ENCODE measurements around the gene ABTB2. TPM values are rescaled to one million over a fixed set of nuclear protein-coding genes. Genes with fewer than 3 reads are reported as not detected.
A peak's percentile ranks its signal among the peaks of the same experiment; 100 is the strongest.

The ABTB2 gene
- total RNA-seq, 1 donor from 2014 or later: 24.7 TPM

DNA sequence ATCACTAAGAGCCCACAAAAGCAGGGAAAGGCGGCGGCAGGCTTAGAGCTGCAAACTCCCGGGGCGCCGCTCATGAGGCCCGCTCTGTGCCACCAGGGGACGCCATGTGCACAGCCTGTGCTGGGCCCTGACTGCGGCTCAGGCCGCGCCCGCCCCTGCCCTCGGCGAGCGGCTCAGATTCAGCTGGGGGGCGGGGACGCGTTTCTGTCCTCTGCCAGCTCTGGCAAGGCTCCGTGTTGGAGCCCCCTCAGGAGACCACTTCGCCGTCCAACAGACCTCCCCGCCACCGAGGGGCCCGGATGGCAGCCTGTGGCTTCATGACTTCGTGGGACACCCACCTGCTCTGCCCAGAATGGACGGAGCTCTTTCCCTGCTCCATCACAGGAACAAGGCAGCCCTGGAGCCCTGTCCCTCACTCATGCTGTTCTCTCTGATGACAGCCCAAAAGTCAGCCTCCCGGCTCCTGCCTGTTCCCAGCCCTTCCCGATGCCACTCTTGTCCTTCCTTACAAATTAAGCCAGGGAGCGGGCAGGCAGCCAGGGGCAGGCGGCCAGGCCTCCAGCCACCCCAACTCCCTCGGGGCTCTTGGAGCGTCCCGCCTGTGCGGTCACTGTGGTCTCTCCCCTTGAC lies 183.3 kb downstream of the ABTB2 start:
- Histone ChIP-seq H3K9me3 (replicated peaks) (no peaks in the 10 kb centered on the region), H3K27me3 (ENCODE audit: low read depth) (peaks cover 8% of the 10 kb centered on the region), H3K4me1 (peaks cover 13% of the 10 kb centered on the region), H3K27ac (replicated peaks) (peak overlapping the region; percentile 10), H3K4me3 (peak overlapping the region; percentile 50), H3K36me3 (peaks cover 4% of the 10 kb centered on the region)
- intact Hi-C loops (cut with micrococcal nuclease): loop anchor here (2.0 kb wide), 1 partner anchor 184 kb away; the partner anchor contains the start of gene ABTB2
- DNase-seq: peak; percentile 84
- TF ChIP-seq, protein P1, sequence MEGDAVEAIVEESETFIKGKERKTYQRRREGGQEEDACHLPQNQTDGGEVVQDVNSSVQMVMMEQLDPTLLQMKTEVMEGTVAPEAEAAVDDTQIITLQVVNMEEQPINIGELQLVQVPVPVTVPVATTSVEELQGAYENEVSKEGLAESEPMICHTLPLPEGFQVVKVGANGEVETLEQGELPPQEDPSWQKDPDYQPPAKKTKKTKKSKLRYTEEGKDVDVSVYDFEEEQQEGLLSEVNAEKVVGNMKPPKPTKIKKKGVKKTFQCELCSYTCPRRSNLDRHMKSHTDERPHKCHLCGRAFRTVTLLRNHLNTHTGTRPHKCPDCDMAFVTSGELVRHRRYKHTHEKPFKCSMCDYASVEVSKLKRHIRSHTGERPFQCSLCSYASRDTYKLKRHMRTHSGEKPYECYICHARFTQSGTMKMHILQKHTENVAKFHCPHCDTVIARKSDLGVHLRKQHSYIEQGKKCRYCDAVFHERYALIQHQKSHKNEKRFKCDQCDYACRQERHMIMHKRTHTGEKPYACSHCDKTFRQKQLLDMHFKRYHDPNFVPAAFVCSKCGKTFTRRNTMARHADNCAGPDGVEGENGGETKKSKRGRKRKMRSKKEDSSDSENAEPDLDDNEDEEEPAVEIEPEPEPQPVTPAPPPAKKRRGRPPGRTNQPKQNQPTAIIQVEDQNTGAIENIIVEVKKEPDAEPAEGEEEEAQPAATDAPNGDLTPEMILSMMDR (IDR thresholded peaks at IDR 0.05; ENCODE audit: borderline replicate concordance): peak; percentile 94

DNA sequence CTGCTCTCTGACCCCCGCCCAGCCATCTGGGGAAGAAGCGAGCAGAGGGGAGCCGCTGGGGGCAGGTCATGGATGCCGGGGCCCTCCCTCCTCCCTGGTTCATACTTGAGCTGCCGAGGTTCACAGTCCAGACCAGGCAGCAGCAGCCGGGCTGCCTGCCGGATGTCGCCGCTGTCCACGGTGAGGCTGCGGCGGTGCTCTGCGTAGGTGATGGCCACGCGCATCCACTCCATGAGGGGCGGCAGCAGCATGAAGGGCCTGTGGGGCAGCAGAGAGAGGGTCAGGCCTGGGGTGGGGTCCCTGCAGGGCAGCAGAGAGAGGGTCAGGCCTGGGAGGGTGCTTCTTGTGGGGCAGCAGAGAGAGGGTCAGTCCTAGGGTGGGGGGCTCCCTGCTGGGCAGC lies 184.8 kb downstream of the ABTB2 start:
- Histone ChIP-seq H3K27me3 (ENCODE audit: low read depth) (peaks cover 8% of the 10 kb centered on the region), H3K27ac (replicated peaks) (no peak overlapping the region), H3K4me1 (peaks cover 13% of the 10 kb centered on the region), H3K36me3 (peaks cover 11% of the 10 kb centered on the region), H3K4me3 (no peak overlapping the region), H3K9me3 (replicated peaks) (no peaks in the 10 kb centered on the region)
- TF ChIP-seq, protein P1 (IDR thresholded peaks at IDR 0.05; ENCODE audit: borderline replicate concordance): no peak
- intact Hi-C loops (cut with micrococcal nuclease): no loop called here
- no peak for DNase-seq

DNA sequence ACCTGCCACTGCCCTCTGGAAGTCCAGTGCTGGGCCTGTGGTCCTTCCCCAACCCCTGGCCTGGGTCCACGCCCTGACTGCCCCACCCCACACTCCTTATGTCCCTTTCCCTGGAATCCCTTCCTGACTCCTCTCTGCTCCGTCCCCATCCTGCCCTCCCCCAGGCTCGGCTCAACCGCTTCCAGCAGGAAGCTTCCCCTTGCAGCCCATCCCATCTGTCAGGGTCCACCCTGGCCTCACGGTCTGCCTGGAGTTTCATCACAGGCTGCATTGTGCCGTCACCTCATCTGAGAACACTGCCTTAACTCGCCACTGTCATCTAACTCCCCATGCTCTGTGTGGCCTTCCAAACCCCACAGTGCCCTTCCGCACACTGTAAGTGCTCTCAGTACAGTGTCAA lies 188.1 kb downstream of the ABTB2 start:
- no peak overlapping the region for H3K4me3 ChIP-seq
- H3K27ac ChIP-seq (replicated peaks): no peak overlapping the region
- peaks cover 8% of the 10 kb centered on the region for H3K27me3 ChIP-seq (ENCODE audit: low read depth)
- intact Hi-C loops (cut with micrococcal nuclease): no loop called here
- TF ChIP-seq, protein P1 (IDR thresholded peaks at IDR 0.05; ENCODE audit: borderline replicate concordance): no peak
- DNase-seq: no peak
- H3K9me3 ChIP-seq (replicated peaks): no peaks in the 10 kb centered on the region
- H3K4me1 ChIP-seq: peaks cover 14% of the 10 kb centered on the region
- peaks cover 23% of the 10 kb centered on the region for H3K36me3 ChIP-seq

DNA sequence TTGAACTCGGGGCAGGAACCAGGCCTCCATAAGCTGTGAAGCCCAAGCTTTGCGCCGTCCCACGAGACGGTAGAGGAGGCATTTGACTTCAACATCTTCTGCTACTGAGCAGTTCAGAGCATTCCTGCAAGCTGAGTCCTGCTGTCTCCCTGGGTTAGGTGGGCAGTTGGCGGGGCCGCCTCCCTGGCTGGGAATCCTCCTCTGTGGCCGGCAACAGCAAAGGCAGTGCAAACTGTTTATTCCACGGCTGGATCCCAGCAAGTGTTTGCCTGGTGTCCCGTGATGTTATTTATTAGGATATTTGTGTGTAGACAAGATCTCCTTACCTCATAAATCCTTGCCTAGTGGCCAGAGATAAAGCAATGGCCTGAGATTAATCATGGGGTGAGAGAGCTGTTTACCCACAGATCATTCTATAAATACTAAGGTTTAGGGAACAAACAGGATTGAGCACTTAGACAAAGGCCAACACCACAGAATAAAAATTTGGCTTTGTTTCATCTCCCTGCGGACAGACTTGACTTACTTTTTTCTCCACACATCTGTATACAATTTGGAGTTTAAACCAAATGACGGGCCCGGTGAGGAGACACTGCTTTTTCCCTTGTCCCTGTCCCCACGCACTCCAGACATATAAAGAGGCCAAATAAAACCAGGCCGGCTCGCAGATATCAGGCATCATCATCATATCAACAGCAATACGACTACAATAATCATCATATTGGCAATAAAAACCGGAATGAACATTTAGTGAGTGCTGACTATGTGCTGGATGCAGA lies 189.0 kb downstream of the ABTB2 start:
- intact Hi-C loops (cut with micrococcal nuclease): no loop called here
- DNase-seq: no peak
- no peaks in the 10 kb centered on the region for H3K9me3 ChIP-seq (replicated peaks)
- H3K36me3 ChIP-seq: peaks cover 26% of the 10 kb centered on the region
- TF ChIP-seq, protein P1 (IDR thresholded peaks at IDR 0.05; ENCODE audit: borderline replicate concordance): no peak
- peaks cover 8% of the 10 kb centered on the region for H3K27me3 ChIP-seq (ENCODE audit: low read depth)
- H3K4me1 ChIP-seq: peaks cover 5% of the 10 kb centered on the region
- no peak overlapping the region for H3K4me3 ChIP-seq
- no peak overlapping the region for H3K27ac ChIP-seq (replicated peaks)

DNA sequence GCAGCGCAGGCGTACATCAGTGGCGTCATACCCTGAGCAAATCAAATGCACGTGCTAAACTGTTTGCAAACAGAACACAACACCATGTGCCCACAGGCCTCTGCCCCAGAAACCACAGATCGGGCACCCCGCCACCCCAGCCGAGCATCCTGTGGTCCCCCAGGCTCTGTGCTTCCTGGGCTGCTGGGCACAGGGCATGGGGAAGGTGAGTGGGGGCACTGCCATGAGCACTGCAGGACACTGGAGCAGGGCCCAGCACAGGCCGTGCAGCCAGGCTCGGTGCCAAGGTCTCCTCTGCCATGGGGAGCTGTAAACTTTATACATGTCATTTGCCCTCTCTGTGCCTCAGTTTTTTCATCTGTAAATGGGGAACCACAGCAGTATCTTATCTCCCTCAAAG lies 189.8 kb downstream of the ABTB2 start:
- peaks cover 3% of the 10 kb centered on the region for H3K4me1 ChIP-seq
- DNase-seq: no peak
- peaks cover 5% of the 10 kb centered on the region for H3K27me3 ChIP-seq (ENCODE audit: low read depth)
- no peak overlapping the region for H3K4me3 ChIP-seq
- peaks cover 30% of the 10 kb centered on the region for H3K36me3 ChIP-seq
- TF ChIP-seq, protein P1 (IDR thresholded peaks at IDR 0.05; ENCODE audit: borderline replicate concordance): no peak
- no peaks in the 10 kb centered on the region for H3K9me3 ChIP-seq (replicated peaks)
- no peak overlapping the region for H3K27ac ChIP-seq (replicated peaks)
- intact Hi-C loops (cut with micrococcal nuclease): no loop called here
